GM23338 (cell line): ENCODE results near the gene ULBP2. TPM values are rescaled to one million over a fixed set of nuclear protein-coding genes. Genes with fewer than 3 reads are reported as not detected.
A peak's percentile ranks its signal among the peaks of the same experiment; 100 is the strongest.

ENCODE experiments used
- ATAC-seq: fragments of 200-7000 bp; cut with Tn5 transposase; 3 replicates; pipeline ENCODE4 v1.9.1; 2020
- DNase-seq: peaks from one replicate; pipeline ENCODE4 v3.0.0-alpha.2; 2015; ENCODE audit warnings: low spot score
- H2AFZ ChIP-seq: fragments of 200-600 bp; sonication (generic); 2 replicates; pipeline ENCODE4 v1.8.0; 2016; ENCODE audit warnings: antibody characterized with exemption, mild to moderate bottlenecking, moderate library complexity
- H3F3A ChIP-seq: fragments of 200-600 bp; sonication (generic); replicated peaks from 2 replicates; pipeline ENCODE4 v1.8.0; 2017; ENCODE audit warnings: antibody characterized with exemption, mixed run types, low read depth
- H3K27ac ChIP-seq: fragments of 200-600 bp; sonication (generic); 2 replicates; pipeline ENCODE4 v1.6.1; 2016; ENCODE audit warnings: low read depth
- H3K27me3 ChIP-seq: fragments of 200-600 bp; sonication (generic); 2 replicates; pipeline ENCODE4 v1.8.0; 2016; ENCODE audit warnings: mild to moderate bottlenecking, mixed run types, moderate library complexity; ENCODE audit not compliant: insufficient read depth
- H3K36me3 ChIP-seq: fragments of 200-600 bp; sonication (generic); 2 replicates; pipeline ENCODE4 v1.8.0; 2016; ENCODE audit warnings: mild to moderate bottlenecking; ENCODE audit not compliant: insufficient read depth
- H3K4me1 ChIP-seq: fragments of 200-600 bp; sonication (generic); 2 replicates; pipeline ENCODE4 v1.8.0; 2016; ENCODE audit warnings: mild to moderate bottlenecking, moderate library complexity; ENCODE audit not compliant: insufficient read depth
- H3K4me2 ChIP-seq: fragments of 200-600 bp; sonication (generic); 2 replicates; pipeline ENCODE4 v1.7.1; 2017; ENCODE audit warnings: mixed run types
- H3K4me3 ChIP-seq: fragments of 200-600 bp; sonication (generic); 2 replicates; pipeline ENCODE4 v1.6.1; 2016; ENCODE audit warnings: mixed run types
- H3K79me2 ChIP-seq: fragments of 200-600 bp; sonication (generic); replicated peaks from 2 replicates; pipeline ENCODE4 v1.8.0; 2017; ENCODE audit warnings: mild to moderate bottlenecking; ENCODE audit not compliant: insufficient read depth
- H3K9me2 ChIP-seq: fragments of 200-600 bp; sonication (generic); 2 replicates; pipeline ENCODE4 v1.8.0; 2017; ENCODE audit not compliant: insufficient read depth
- H4K20me1 ChIP-seq: fragments of 200-600 bp; sonication (generic); replicated peaks from 2 replicates; pipeline ENCODE4 v1.8.0; 2017; ENCODE audit warnings: mild to moderate bottlenecking; ENCODE audit not compliant: insufficient read depth
- H3K27ac Mint-ChIP-seq: 2 replicates; pipeline ENCODE4 v1.8.0; 2020; ENCODE audit warnings: inconsistent platforms, mild to moderate bottlenecking, moderate library complexity, mixed read lengths
- H3K27me3 Mint-ChIP-seq: 3 replicates; pipeline ENCODE4 v1.8.0; 2022; ENCODE audit warnings: low read depth, mild to moderate bottlenecking, moderate library complexity, mixed read lengths, inconsistent platforms; ENCODE audit not compliant: insufficient read depth, poor library complexity
- H3K36me3 Mint-ChIP-seq: 3 replicates; pipeline ENCODE4 v1.8.0; 2021; ENCODE audit warnings: low read depth, mild to moderate bottlenecking, inconsistent platforms, moderate library complexity, mixed read lengths
- H3K4me1 Mint-ChIP-seq: 3 replicates; pipeline ENCODE4 v1.8.0; 2020; ENCODE audit warnings: mild to moderate bottlenecking, inconsistent platforms, mixed read lengths
- H3K4me3 Mint-ChIP-seq: 3 replicates; pipeline ENCODE4 v1.8.0; 2021; ENCODE audit warnings: moderate library complexity, mild to moderate bottlenecking, inconsistent platforms, mixed read lengths
- H3K9me3 Mint-ChIP-seq: 3 replicates; pipeline ENCODE4 v1.8.0; 2020; ENCODE audit warnings: moderate library complexity, mild to moderate bottlenecking, inconsistent platforms, mixed read lengths
- CREB1 ChIP-seq: fragments of 250-450 bp; sonication (Bioruptor Pico); IDR thresholded peaks from 2 replicates; pipeline ENCODE4 v1.5.0; 2020; ENCODE audit warnings: low read depth, mild to moderate bottlenecking, moderate library complexity
- EZH2 ChIP-seq: fragments of 200-600 bp; sonication (generic); IDR thresholded peaks from one replicate; pipeline ENCODE4 v1.8.0; 2017; ENCODE audit warnings: antibody characterized with exemption, mild to moderate bottlenecking, low read depth; ENCODE audit not compliant: unreplicated experiment
- EZH2phosphoT487 ChIP-seq: fragments of 200-600 bp; sonication (generic); IDR thresholded peaks from one replicate; pipeline ENCODE4 v1.8.1; 2018; ENCODE audit warnings: antibody characterized with exemption; ENCODE audit not compliant: unreplicated experiment
- JUNB ChIP-seq: IDR thresholded peaks from one replicate; pipeline ENCODE4 v1.6.1; 2016; ENCODE audit warnings: antibody characterized with exemption; ENCODE audit not compliant: unreplicated experiment
- NANOG ChIP-seq: IDR thresholded peaks from 2 replicates; pipeline ENCODE4 v1.6.1; 2016; ENCODE audit warnings: antibody characterized with exemption, borderline replicate concordance
- POLR2AphosphoS5 ChIP-seq: IDR thresholded peaks from 2 replicates; pipeline ENCODE4 v1.6.1; 2016; ENCODE audit warnings: antibody characterized with exemption, low read depth
- STAT1 ChIP-seq: IDR thresholded peaks from one replicate; pipeline ENCODE4 v1.6.1; 2016; ENCODE audit warnings: antibody characterized with exemption; ENCODE audit not compliant: unreplicated experiment
- ZNF114 ChIP-seq: fragments of 250-450 bp; sonication (Bioruptor Pico); IDR thresholded peaks from 2 replicates; pipeline ENCODE4 v1.5.0; 2020; ENCODE audit warnings: mild to moderate bottlenecking, moderate library complexity
- ZNF331 ChIP-seq: fragments of 250-450 bp; sonication (Bioruptor Pico); IDR thresholded peaks from 2 replicates; pipeline ENCODE4 v1.5.0; 2020; ENCODE audit warnings: low read depth, mild to moderate bottlenecking, moderate library complexity
- polyA plus RNA-seq: library from polyadenylated mRNA; unstranded; fragments of >200 nt; fragmentation: Nextera tagmentation; extraction: Ambion mirVana; gene quantifications from 2 replicates; pipeline ENCODE4 v1.2.1, GENCODE V29; 2016
- total RNA-seq: library from RNA; depleted of rRNA; stranded (reverse); fragments of >200 nt; shearing (Covaris generic); gene quantifications from 2 replicates; pipeline ENCODE4 v1.2.3, GENCODE V29; 2014
- TF ChIP-seq, protein P1 (sequence below), 2 experiments: fragments of 200-600 bp in 1 of 2; sonication (generic) in 1 of 2; conservative IDR thresholded peaks; 2 replicates each; pipeline versions ENCODE4 v1.5.1 to v1.6.1; 2016 to 2017; ENCODE audit warnings: antibody characterized with exemption in 2 of 2, low read depth in 2 of 2, mild to moderate bottlenecking in 2 of 2, moderate library complexity in 1 of 2
- TF ChIP-seq, protein P2 (sequence below): IDR thresholded peaks from 2 replicates; pipeline ENCODE4 v1.6.1; 2016; ENCODE audit warnings: antibody characterized with exemption
- TF ChIP-seq, protein P3 (sequence below): IDR thresholded peaks from one replicate; pipeline ENCODE4 v1.6.1; 2018; ENCODE audit warnings: antibody characterized with exemption; ENCODE audit not compliant: unreplicated experiment

ULBP2 gene
- total and polyA plus RNA-seq, 2 experiments from 2014 or later: not detected

DNA sequence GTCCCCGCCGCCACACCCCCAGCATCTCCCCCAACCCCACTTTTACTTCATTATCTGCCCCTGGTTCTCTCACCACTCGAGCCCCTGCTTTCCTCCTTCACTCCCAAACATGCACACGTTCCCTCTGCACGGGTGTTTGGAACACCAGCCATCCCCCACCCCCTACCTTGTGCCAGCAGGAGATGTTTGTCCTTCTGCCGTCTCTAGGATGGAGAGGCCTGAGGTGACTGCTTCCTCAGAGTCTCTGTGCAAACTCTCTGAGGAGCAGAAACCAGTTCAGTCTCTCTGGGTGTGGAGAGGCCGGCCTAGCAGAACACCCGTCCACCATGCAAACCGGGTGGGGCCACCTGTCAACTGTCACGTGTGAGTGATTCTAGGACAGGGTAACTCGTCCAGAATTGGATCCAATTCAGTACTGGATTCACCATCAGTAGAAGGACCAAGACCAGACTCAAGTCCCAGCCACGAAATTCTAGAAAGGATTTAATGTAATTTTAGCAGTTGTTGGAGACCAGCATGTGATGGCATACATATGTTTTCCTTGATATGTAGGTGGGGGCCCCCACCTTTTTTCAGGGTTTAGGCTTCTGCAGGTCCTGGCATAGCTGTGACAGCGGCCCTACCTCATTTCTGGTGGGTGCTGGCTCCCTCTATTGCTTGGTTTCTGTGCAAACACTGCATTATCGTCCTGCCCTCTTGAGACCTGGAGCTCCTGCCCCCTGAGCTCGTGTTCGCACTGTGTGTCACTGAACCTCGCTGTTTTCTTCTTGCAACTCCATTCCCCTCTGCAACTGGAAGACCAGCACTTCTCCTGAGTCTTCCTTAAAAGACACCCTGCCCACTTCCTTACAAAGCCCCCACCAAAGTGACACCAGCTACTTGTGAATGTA, 43.7 kb upstream of the ULBP2 start, which contains the start of gene RAET1E (continued):
- TF ChIP-seq ZNF114: no peak
- no peak for TF ChIP-seq NANOG
- no peak for TF ChIP-seq CREB1
- TF ChIP-seq, protein P1, sequence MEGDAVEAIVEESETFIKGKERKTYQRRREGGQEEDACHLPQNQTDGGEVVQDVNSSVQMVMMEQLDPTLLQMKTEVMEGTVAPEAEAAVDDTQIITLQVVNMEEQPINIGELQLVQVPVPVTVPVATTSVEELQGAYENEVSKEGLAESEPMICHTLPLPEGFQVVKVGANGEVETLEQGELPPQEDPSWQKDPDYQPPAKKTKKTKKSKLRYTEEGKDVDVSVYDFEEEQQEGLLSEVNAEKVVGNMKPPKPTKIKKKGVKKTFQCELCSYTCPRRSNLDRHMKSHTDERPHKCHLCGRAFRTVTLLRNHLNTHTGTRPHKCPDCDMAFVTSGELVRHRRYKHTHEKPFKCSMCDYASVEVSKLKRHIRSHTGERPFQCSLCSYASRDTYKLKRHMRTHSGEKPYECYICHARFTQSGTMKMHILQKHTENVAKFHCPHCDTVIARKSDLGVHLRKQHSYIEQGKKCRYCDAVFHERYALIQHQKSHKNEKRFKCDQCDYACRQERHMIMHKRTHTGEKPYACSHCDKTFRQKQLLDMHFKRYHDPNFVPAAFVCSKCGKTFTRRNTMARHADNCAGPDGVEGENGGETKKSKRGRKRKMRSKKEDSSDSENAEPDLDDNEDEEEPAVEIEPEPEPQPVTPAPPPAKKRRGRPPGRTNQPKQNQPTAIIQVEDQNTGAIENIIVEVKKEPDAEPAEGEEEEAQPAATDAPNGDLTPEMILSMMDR (conservative IDR thresholded peaks at IDR 0.05; ENCODE audit: low read depth in 2 of 2): peak in 1 of 2 experiments; percentile 59; a peak in 2 of 4 replicates
- no peak for TF ChIP-seq JUNB

DNA sequence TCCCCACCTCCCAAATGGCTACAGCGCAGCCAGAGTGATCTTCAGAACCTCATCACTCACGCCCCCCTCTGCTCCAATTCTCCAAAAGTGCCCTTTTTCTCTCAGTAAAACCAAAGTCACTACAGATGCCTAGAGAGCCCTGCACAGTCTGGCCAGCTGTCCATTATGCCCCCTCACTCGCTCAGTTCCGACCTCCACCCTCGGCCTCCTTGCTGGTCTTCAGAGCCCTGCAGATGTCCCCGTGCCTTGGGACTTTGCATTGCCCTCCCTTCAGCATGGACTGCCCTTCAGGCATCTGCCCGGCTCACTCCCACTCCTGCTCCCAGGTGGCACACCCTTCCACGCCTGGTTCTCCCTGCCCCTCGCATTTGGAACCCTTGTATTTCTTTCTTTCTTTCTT, 42.8 kb upstream of the ULBP2 start:
- DNase-seq (no peak), ATAC-seq (no peak)
- H3K9me2 ChIP-seq: no peaks in the 10 kb centered on the region
- H3K27me3 ChIP-seq: no peaks in the 10 kb centered on the region
- TF ChIP-seq, protein P2, sequence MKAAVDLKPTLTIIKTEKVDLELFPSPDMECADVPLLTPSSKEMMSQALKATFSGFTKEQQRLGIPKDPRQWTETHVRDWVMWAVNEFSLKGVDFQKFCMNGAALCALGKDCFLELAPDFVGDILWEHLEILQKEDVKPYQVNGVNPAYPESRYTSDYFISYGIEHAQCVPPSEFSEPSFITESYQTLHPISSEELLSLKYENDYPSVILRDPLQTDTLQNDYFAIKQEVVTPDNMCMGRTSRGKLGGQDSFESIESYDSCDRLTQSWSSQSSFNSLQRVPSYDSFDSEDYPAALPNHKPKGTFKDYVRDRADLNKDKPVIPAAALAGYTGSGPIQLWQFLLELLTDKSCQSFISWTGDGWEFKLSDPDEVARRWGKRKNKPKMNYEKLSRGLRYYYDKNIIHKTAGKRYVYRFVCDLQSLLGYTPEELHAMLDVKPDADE: no peak
- no peak for TF ChIP-seq JUNB
- TF ChIP-seq CREB1: no peak
- TF ChIP-seq NANOG: no peak
- TF ChIP-seq STAT1: no peak
- no peak for TF ChIP-seq ZNF331
- no peak for TF ChIP-seq POLR2AphosphoS5
- TF ChIP-seq EZH2: no peak
- TF ChIP-seq EZH2phosphoT487: no peak
- TF ChIP-seq, protein P3, sequence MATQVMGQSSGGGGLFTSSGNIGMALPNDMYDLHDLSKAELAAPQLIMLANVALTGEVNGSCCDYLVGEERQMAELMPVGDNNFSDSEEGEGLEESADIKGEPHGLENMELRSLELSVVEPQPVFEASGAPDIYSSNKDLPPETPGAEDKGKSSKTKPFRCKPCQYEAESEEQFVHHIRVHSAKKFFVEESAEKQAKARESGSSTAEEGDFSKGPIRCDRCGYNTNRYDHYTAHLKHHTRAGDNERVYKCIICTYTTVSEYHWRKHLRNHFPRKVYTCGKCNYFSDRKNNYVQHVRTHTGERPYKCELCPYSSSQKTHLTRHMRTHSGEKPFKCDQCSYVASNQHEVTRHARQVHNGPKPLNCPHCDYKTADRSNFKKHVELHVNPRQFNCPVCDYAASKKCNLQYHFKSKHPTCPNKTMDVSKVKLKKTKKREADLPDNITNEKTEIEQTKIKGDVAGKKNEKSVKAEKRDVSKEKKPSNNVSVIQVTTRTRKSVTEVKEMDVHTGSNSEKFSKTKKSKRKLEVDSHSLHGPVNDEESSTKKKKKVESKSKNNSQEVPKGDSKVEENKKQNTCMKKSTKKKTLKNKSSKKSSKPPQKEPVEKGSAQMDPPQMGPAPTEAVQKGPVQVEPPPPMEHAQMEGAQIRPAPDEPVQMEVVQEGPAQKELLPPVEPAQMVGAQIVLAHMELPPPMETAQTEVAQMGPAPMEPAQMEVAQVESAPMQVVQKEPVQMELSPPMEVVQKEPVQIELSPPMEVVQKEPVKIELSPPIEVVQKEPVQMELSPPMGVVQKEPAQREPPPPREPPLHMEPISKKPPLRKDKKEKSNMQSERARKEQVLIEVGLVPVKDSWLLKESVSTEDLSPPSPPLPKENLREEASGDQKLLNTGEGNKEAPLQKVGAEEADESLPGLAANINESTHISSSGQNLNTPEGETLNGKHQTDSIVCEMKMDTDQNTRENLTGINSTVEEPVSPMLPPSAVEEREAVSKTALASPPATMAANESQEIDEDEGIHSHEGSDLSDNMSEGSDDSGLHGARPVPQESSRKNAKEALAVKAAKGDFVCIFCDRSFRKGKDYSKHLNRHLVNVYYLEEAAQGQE: no peak
- H3K4me3 Mint-ChIP-seq: no peak overlapping the region
- peaks cover 18% of the 10 kb centered on the region for H3K27me3 Mint-ChIP-seq
- H4K20me1 ChIP-seq: no peaks in the 10 kb centered on the region
- no peak overlapping the region for H3K4me3 ChIP-seq
- no peak overlapping the region for H3K27ac ChIP-seq
- H3K9me3 Mint-ChIP-seq: no peaks in the 10 kb centered on the region; the same call in 2 of the 3 replicates
- no peaks in the 10 kb centered on the region for H3K36me3 Mint-ChIP-seq
- peaks cover 11% of the 10 kb centered on the region for H3K4me1 Mint-ChIP-seq
- no peaks in the 10 kb centered on the region for H3K79me2 ChIP-seq
- H3K27ac Mint-ChIP-seq: no peak overlapping the region
- no peaks in the 10 kb centered on the region; the same call in 1 of the 2 replicates for H3K4me1 ChIP-seq
- H3K36me3 ChIP-seq: no peaks in the 10 kb centered on the region
- no peak overlapping the region for H2AFZ ChIP-seq
- no peaks in the 10 kb centered on the region for H3F3A ChIP-seq
- H3K4me2 ChIP-seq: no peak overlapping the region
